GM19043 (cell line): ENCODE data around the gene PDZD2.

Source experiments
- ATAC-seq: cut with Tn5 transposase; IDR thresholded peaks from one replicate; pipeline ENCODE4 v1.9.1; 2021; ENCODE audit warnings: low read depth; ENCODE audit not compliant: unreplicated experiment

The PDZD2 gene

DNA sequence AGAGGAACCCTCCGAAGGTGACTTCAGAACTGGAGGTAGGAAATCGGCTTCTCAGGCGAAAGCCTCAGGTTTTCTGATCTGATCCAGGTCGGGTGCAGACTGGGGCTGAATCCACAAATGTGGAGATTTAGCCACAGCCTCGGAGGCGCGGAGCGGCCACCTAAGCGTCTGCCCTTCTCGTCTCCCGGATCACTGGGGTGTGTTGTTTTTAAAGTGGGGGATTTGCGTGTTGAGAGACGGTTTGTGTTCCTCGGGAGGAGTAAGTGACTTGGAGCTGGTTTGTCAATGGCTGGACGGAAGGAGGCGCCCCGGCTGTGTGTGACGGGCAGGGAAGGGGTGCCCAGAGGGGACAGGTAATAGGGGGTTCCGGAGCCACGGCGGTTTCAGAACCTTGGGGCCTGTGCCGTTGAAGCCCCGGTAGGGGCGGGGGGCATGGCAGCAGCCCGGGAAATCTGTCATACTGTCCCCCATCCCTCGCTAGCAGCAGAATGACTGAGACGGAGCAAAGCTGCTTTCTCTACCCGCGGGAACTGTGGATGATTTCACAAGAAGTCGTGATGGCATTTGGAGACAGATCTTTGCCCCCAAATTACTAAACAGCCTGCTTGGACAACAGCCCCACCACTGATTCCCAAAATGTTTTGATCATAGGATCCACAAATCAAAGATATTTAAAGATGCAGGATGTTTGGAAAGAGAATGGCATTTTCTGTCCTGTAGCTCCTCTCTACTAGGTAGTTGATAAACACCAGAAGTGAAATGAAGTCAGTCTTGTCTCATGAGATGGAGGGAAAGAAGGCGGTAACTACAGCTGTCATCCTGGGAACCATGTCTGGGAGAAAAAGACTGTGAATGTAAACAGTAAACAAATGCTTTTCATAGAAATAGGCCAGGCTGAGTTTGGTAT lies 216.5 kb downstream of the PDZD2 start:
- no peak for ATAC-seq

- ATAC-seq, result no peak
Measured at GRCh38 chr5:31859096-31859495, 220.2 kb downstream of the PDZD2 start.

DNA sequence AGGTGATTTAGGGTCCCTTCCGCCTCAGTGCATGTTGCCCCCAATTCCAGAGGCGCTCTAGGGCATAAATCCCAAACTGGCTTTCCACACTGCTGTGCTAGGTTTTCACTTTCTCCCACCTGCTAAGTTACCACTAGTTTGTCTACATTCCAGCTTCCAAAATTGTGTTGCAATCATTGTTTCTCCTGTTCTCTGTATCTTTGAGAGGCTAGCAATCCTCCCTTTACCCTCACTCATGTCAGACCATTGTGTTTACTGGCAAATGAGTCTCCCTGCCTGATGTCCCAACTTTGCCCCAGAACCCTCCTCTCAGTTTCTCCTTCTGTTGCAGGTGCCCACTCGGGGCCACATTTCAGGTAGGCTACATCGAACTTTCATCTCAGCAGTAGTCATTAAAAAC lies 221.3 kb downstream of the PDZD2 start:
- no peak for ATAC-seq

DNA sequence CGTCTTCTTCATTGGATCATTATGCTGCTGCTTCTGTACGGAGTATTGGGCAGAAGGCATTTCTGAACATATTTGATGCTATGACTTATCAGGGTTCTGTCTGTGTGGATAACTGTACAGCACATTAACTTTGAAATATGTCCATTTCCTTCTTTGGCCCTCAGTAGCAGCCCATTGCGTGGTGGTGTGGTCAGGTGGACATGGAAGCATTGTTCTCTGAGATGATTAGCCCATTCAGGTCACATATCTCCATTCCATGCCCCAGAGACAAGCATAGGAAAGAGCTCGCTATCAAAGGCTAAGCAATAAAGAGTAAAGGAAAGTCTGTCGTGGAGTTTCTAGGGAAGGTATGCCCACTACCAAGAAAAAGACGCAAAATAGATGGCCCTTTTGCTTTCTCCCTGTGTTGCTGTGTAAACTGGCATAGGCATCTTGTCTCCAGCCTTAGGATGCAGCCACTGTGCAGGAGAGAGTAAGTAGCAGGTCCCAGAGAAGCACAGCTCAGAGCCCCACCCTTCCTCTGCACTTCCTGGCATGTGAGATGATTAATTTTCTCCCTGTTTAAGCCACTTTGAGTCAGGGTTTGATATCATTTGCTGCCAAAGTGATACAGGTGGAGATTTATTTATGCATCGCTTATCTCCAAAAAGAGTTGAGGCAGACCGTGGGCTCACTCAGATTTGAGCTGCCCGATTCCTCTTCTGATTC lies 221.9 kb downstream of the PDZD2 start:
- ATAC-seq, result no peak

DNA sequence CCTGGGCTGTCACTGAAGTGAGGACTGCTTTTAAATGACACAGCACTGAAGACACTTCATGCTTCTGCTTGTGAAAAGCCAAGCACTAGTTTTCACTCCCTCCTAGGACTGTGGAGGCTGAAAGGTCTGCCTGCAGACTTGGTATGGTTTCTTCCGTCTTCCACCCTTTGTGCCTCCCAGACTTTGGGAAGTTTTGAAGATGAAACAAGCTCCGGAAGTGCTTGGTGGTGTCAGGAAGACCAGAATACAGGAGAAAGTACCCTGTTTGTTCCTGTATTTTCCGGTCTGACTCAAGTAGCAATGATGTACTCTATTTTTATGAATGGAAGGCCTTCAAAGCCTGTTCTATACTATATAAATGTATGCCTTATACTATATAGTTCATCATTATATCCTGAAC lies 222.7 kb downstream of the PDZD2 start:
- no peak for ATAC-seq

DNA sequence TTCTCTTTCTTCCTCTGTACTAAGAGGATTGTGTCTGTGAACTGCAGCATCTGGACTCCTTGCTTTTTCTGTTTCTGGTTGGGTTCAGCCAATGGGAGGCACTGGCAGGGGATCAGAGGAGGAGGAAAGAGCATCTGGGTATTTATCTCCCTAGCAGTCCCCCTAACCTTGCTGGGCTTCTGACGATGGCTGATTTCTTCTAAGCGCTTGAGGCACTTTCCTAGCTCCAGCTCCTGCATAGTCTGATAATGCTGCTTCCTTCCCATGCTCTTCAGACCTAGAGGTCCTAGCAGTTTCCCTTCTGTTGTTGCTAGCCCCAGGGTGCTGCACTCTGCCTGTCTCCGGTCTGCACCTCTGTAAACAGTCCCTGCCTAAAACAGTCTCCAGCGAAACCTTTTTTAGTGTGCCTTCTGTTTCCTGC lies 225.1 kb downstream of the PDZD2 start:
- ATAC-seq, result no peak

GRCh38 chr5:31866166-31866565 lies 227.2 kb downstream of the PDZD2 start:
- no peak for ATAC-seq

GRCh38 chr5:31867219-31867618 lies 228.3 kb downstream of the PDZD2 start:
- no peak for ATAC-seq

DNA sequence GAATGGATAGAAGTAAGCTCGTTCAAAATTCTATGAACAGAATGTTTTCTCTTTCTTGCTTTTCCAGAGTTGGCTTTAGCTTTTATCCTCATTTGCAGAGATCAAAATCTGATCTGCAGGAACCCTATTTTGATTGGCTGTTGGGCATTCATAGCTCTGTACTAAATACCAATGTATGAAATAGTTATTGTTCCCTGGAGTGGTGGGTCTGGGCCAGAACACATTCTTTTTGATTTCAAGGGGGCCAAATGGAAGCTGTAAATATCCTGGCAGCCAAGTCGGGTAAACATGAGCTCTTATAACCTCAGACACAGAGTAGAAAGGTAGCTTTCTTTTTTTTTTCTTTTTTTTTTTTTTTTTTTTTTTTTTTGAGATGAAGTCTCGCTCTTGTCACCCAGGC lies 241.5 kb downstream of the PDZD2 start:
- no peak for ATAC-seq

- ATAC-seq, result no peak
Measured at GRCh38 chr5:31884896-31885295, 246.0 kb downstream of the PDZD2 start.

- no peak for ATAC-seq
Measured at GRCh38 chr5:31886206-31886605, 247.3 kb downstream of the PDZD2 start.

DNA sequence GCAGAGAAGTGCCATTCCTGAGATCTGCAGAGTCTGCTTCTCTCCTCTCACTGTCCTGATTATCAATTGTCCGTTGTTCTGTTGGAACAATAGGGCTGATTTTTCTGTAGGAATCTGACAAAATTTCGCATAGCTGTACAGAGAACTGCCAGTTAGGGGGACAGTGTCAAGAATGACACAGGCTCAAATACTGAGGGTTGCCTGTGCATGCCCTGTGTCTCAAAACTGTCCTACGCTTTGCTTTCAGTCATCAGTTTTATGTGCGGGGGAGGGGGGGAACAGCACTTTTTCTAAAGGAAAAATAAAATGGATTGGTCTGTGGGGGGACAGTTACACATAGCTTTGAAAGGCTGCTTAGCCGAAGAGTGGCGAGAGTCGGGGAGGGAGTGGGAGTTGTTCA lies 248.6 kb downstream of the PDZD2 start:
- ATAC-seq, result no peak

DNA sequence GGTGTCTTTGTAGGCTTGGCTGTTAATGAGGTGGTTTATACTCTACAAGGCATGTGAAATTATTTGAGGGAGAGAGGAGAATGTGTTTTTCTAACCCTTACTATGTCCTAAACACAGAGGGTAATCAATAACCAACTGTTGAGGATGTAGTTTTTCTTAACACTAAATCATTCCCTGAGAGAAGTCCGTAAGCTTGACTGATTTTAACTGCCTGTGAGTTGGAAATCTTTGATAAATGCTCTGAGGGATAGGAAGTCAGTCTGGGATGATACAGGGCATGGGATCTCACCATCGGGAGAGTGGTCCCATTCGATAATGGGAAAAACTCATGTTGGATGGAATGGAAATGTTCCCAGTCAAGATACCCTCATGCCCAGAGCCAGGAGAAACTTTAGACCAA lies 249.6 kb downstream of the PDZD2 start:
- ATAC-seq, result no peak

DNA sequence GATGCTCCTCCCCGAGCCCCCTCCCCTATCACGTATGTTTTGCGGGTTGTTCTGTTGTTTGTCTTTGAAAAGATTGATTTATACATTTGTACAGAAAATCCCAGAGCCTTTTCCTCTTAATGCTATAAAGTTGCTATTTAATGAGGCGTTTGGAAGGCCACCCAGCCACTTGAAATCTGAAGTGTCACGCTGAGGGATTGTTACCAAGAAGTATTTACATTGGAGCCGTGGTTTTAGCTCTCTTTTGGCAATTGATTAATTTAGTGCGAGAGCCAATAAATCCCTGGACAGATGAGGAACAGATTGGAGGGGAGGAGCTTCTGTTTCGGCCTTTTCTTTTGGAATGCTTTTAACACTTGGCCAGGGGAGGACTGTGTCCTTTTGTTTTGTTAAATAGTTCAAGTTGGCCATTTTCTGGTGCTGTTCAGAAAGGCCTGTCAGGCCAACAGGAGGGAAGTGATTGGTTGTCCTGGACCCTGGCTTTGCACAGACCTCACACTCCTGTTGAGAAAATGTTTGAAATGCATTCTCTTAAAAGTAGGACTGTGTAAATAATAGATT lies 250.2 kb downstream of the PDZD2 start:
- no peak for ATAC-seq

- no peak for ATAC-seq
Measured at GRCh38 chr5:31890046-31890445, 251.1 kb downstream of the PDZD2 start.

DNA sequence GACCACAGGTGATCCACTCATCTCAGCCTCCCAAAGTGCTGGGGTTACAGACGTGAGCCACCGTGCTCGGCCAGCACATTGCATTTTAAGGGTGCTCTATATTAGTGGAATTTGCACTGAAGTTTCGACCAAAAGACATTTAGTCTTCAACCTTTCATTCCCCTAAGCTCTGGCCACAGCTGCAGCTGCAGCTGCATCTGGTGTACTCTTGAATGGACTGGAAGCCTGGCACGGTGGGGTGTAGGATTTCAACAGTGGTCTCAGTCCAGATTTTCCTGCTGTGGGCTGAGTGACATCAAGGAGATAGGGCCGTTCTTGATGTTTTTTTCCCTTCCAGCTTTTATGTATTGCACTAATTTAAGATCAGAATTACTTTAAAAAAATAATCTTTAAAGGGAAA lies 255.2 kb downstream of the PDZD2 start:
- no peak for ATAC-seq

DNA sequence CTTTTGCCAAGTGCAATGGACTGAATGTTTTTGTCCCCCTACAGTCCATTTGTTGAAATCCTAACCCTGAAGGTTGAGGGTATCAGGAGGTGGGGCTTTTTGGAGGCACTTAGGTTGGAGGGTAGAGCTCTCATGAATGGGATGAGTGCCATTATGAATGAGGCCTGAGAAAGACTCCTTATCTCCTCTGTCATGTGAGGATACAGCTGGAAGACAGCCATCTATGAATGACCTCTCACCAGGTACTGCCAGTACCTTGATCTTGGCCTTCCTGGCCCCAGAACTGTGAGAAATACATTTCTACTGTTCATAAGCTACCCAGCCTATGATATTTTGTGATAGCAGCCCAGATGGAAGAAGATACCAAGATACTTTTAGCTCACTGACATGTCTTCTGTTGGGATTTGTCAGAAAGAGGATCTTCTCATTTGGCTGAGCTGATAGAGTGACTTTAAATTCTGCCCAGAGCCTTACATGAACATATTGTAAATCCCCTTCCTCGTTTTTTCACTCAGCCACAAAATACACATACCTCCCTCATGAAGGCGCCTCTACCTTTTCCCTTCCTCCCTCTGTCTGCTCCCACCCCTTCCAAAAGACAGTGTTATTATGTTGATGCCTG lies 256.4 kb downstream of the PDZD2 start:
- no peak for ATAC-seq

GRCh38 chr5:31898036-31898632 lies 259.2 kb downstream of the PDZD2 start:
- ATAC-seq, result no peak

- ATAC-seq, result no peak
Measured at GRCh38 chr5:31900296-31900865, 261.4 kb downstream of the PDZD2 start.

DNA sequence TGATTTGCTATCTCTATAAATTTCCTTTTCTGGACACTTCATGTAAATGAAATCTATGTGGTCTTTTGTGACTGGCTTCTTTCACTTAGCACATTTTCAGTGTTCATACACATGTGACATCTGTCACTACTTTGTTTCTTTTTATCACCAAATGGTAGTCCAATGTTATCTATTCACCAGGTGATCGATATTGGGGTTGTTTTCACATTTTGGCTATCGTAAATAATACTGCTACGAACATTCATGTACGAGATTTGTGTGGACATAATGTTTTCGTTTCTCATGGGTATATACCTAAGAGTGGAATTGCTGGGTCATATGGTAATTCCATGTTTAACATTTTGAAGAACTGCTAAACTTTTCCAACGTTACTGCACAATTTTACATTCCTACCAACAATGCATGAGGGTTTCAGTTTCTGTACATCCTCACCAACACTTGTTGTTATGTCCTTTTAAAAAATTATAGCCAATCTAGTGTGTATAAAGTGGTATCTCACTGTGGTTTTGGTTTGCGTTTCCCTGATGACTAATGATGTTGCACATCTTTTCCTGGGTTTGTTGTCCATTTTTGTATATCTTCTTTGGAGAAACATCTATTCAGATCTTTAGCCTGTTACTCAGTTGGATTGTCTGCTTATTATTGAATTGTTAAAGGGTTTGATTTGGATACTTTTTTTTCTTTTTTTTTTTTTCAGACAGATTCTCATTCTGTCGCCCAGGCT lies 263.0 kb downstream of the PDZD2 start:
- ATAC-seq, result no peak
